GM18870 (cell line): ENCODE results near the gene SCAPER.
"Not testable (repeated sequence)": the region's sequence is repeated elsewhere in the genome, so short reads cannot be mapped to it uniquely, and the experiment has no call there.

Source experiments
- ATAC-seq: cut with Tn5 transposase; IDR thresholded peaks from one replicate; pipeline ENCODE4 v1.9.1; 2021; ENCODE audit warnings: moderate library complexity; ENCODE audit not compliant: unreplicated experiment

The SCAPER gene

GRCh38 chr15:76916369-76916768 lies 11.2 kb upstream of the SCAPER start:
- ATAC-seq: no peak

GRCh38 chr15:76913737-76914136 lies 8.6 kb upstream of the SCAPER start:
- ATAC-seq: no peak

GRCh38 chr15:76912430-76912829 lies 7.3 kb upstream of the SCAPER start:
- no peak for ATAC-seq

GRCh38 chr15:76905855-76906254 lies 715 bp upstream of the SCAPER start:
- ATAC-seq: no peak

- ATAC-seq: no peak
Observed at GRCh38 chr15:76904461-76905012, 603 bp downstream of the SCAPER start.

- no peak for ATAC-seq
Observed at GRCh38 chr15:76903251-76903681, 1.9 kb downstream of the SCAPER start.

GRCh38 chr15:76901965-76902364 lies 3.2 kb downstream of the SCAPER start:
- ATAC-seq: no peak

- not testable (repeated sequence) for ATAC-seq
Observed at GRCh38 chr15:76899931-76900310, 5.2 kb downstream of the SCAPER start.

GRCh38 chr15:76899176-76899930 lies 5.8 kb downstream of the SCAPER start:
- ATAC-seq: not testable (repeated sequence)

GRCh38 chr15:76898102-76898501 lies 7.0 kb downstream of the SCAPER start:
- ATAC-seq: no peak

- no peak for ATAC-seq
Observed at GRCh38 chr15:76894174-76894573, 11.0 kb downstream of the SCAPER start.

GRCh38 chr15:76892836-76893235 lies 12.3 kb downstream of the SCAPER start:
- not testable (repeated sequence) for ATAC-seq

- ATAC-seq: not testable (repeated sequence)
Observed at GRCh38 chr15:76887280-76888141, 17.6 kb downstream of the SCAPER start.

GRCh38 chr15:76885212-76885611 lies 19.9 kb downstream of the SCAPER start:
- ATAC-seq: no peak

- ATAC-seq: no peak
Observed at GRCh38 chr15:76875911-76876310, 29.2 kb downstream of the SCAPER start.

- ATAC-seq: not testable (repeated sequence)
Observed at GRCh38 chr15:76873066-76873465, 32.1 kb downstream of the SCAPER start.

GRCh38 chr15:76871930-76872329 lies 33.2 kb downstream of the SCAPER start:
- no peak for ATAC-seq

- ATAC-seq: no peak
Observed at GRCh38 chr15:76868740-76869139, 36.4 kb downstream of the SCAPER start.

GRCh38 chr15:76866716-76867321 lies 38.3 kb downstream of the SCAPER start:
- no peak for ATAC-seq

GRCh38 chr15:76866008-76866407 lies 39.1 kb downstream of the SCAPER start:
- ATAC-seq: no peak

GRCh38 chr15:76865548-76865991 lies 39.6 kb downstream of the SCAPER start:
- ATAC-seq: no peak
